NCI-H2107 treated with DMSO at 0.1 percent for 48 hours (cell line): ENCODE measurements around the gene ROPN1L.

Experiments
- DNase-seq: peaks from one replicate; lab custom pipeline; 2025; ENCODE audit not compliant: unreplicated experiment; lab: John Stamatoyannopoulos, UW

Gene ROPN1L

GRCh38 chr5:10427978-10428377 is 13.7 kb upstream of the ROPN1L start:
- no peak for DNase-seq

GRCh38 chr5:10431415-10431814 is 10.3 kb upstream of the ROPN1L start:
- DNase-seq = no peak

GRCh38 chr5:10432059-10433008 is 9.3 kb upstream of the ROPN1L start:
- no peak for DNase-seq

- no peak for DNase-seq
These were observed 7.3 kb upstream of the ROPN1L start for GRCh38 chr5:10434392-10434791.

GRCh38 chr5:10438301-10438700 is 3.4 kb upstream of the ROPN1L start:
- DNase-seq = no peak

- no peak for DNase-seq
These were observed 2.0 kb upstream of the ROPN1L start for GRCh38 chr5:10439692-10440091.

- no peak for DNase-seq
These were observed 1.2 kb upstream of the ROPN1L start for GRCh38 chr5:10440367-10440990.

- DNase-seq = no peak
These were observed 335 bp downstream of the ROPN1L start for GRCh38 chr5:10441992-10442435.

- no peak for DNase-seq
These were observed 897 bp downstream of the ROPN1L start for GRCh38 chr5:10442576-10442975.

- DNase-seq = no peak
These were observed 3.7 kb downstream of the ROPN1L start for GRCh38 chr5:10445352-10445751.

- no peak for DNase-seq
These were observed 4.8 kb downstream of the ROPN1L start for GRCh38 chr5:10446490-10446889.

- DNase-seq = no peak
These were observed 5.4 kb downstream of the ROPN1L start for GRCh38 chr5:10447041-10447440.

GRCh38 chr5:10448754-10449360 is 7.2 kb downstream of the ROPN1L start:
- no peak for DNase-seq

GRCh38 chr5:10451137-10451824 is 9.6 kb downstream of the ROPN1L start:
- no peak for DNase-seq

- DNase-seq = peak; percentile 72
These were observed 11.2 kb downstream of the ROPN1L start for GRCh38 chr5:10452768-10453331.

GRCh38 chr5:10453545-10453944 is 11.9 kb downstream of the ROPN1L start:
- DNase-seq = no peak

- no peak for DNase-seq
These were observed 13.1 kb downstream of the ROPN1L start for GRCh38 chr5:10454591-10455276.

- no peak for DNase-seq
These were observed 13.6 kb downstream of the ROPN1L start for GRCh38 chr5:10455277-10455670.

GRCh38 chr5:10456583-10457420 is 15.1 kb downstream of the ROPN1L start:
- no peak for DNase-seq
